HepG2 (cell line): ENCODE results near the gene WNT7A. TPM values are rescaled to one million over a fixed set of nuclear protein-coding genes. Genes with fewer than 3 reads are reported as not detected.

Source experiments
- ATAC-seq: fragments of 200-7000 bp; cut with Tn5 transposase; 3 replicates; pipeline ENCODE4 v1.9.1; 2020; ENCODE audit warnings: mild to moderate bottlenecking, moderate library complexity
- BruUV-seq: library from RNA; stranded (reverse); fragments of 400-500 nt; replicated peaks from 2 replicates; lab custom pipeline; 2021; lab: Mats Ljungman, UMichigan
- CTCF ChIA-PET: fragments of 300-600 bp; formaldehyde crosslinking; extraction: SDS; loops from one replicate; lab custom pipeline; 2021; ENCODE audit warnings: low total read pairs, inconsistent platforms, low intra/inter-chr PET ratio; lab: Yijun Ruan, JAX
- POLR2A ChIA-PET: fragments of 350-600 bp; sonication (Branson Sonifier 250); formaldehyde crosslinking; loops from one replicate; lab custom pipeline; 2020; ENCODE audit warnings: antibody characterized with exemption, inconsistent platforms; lab: Yijun Ruan, JAX
- DNase-seq: peaks from one replicate; pipeline ENCODE4 v3.0.0-alpha.2; 2015; ENCODE audit warnings: low spot score
- FAIRE-seq: peaks from 3 replicates; lab custom pipeline; 2011; peaks lifted over from hg19 to GRCh38; lab: Jason Lieb, UNC
- H2AFZ ChIP-seq: one replicate; pipeline ENCODE4 v1.6.1; 2011; ENCODE audit warnings: low read length, inconsistent platforms
- H3K27ac ChIP-seq: fragments of 300-600 bp; 3 replicates; pipeline ENCODE4 v1.8.0; 2011; ENCODE audit warnings: mixed run types, mild to moderate bottlenecking, mixed read lengths, low read length, inconsistent platforms; ENCODE audit not compliant: insufficient read depth; ENCODE audit errors: extremely low read length
- H3K27me3 ChIP-seq, 2 experiments: fragments of 200-600 bp in 1 of 2; 2 replicates in 1 of 2; 3 replicates in 1 of 2; pipeline versions ENCODE4 v1.6.0 to v1.8.0; 2011; ENCODE audit warnings: low read length in 2 of 2, mild to moderate bottlenecking in 2 of 2, moderate library complexity in 2 of 2, inconsistent platforms in 1 of 2; ENCODE audit not compliant: insufficient read depth in 2 of 2, control insufficient read depth in 1 of 2
- H3K36me3 ChIP-seq, 2 experiments: fragments of 200-600 bp in 1 of 2; replicated peaks in 1 of 2; 2 replicates in 1 of 2; 3 replicates in 1 of 2; pipeline versions ENCODE4 v1.5.1 to v1.8.0; 2011; ENCODE audit warnings: low read length in 2 of 2, inconsistent platforms in 1 of 2; ENCODE audit not compliant: insufficient read depth in 2 of 2, control insufficient read depth in 1 of 2
- H3K4me1 ChIP-seq: 2 replicates; pipeline ENCODE4 v1.5.1; 2012; ENCODE audit warnings: low read length, inconsistent platforms; ENCODE audit not compliant: insufficient read depth
- H3K4me2 ChIP-seq: 2 replicates; pipeline ENCODE4 v1.6.0; 2011; ENCODE audit warnings: low read depth, low read length, inconsistent platforms
- H3K4me3 ChIP-seq, 3 experiments: fragments of 200-600 bp in 1 of 3; sonication (generic), shearing (Covaris generic) in 1 of 3; replicated peaks in 1 of 3; 2 replicates each; pipeline ENCODE4 v1.5.1; 2011 to 2016; ENCODE audit warnings: low read length in 3 of 3, inconsistent platforms in 2 of 3, low read depth in 2 of 3, mild to moderate bottlenecking in 2 of 3, control low read depth in 1 of 3, mixed read lengths in 1 of 3; ENCODE audit not compliant: insufficient read depth in 1 of 3
- H3K79me2 ChIP-seq: one replicate; pipeline ENCODE4 v1.6.1; 2011; ENCODE audit warnings: low read length, inconsistent platforms; ENCODE audit not compliant: insufficient read depth
- H3K9ac ChIP-seq: 2 replicates; pipeline ENCODE4 v1.6.0; 2011; ENCODE audit warnings: mild to moderate bottlenecking, low read depth, low read length, inconsistent platforms; ENCODE audit not compliant: insufficient read depth
- H3K9me3 ChIP-seq: 2 replicates; pipeline ENCODE4 v1.5.1; 2012; ENCODE audit warnings: mild to moderate bottlenecking, low read length
- H4K20me1 ChIP-seq: 2 replicates; pipeline ENCODE4 v1.6.0; 2011; ENCODE audit warnings: inconsistent platforms, mild to moderate bottlenecking, low read length, moderate library complexity; ENCODE audit not compliant: insufficient read depth
- ELF1 ChIP-seq: sonication (generic); formaldehyde crosslinking; IDR thresholded peaks from 2 replicates; pipeline ENCODE4 v1.4.0; 2020; ENCODE audit warnings: missing genetic modification reagents
- FOXA1 ChIP-seq, 2 experiments: fragments of 450-650 bp in 1 of 2; sonication (generic) in 1 of 2; formaldehyde crosslinking in 1 of 2; IDR thresholded peaks; 2 replicates each; pipeline versions ENCODE4 v1.4.0 to v1.6.1; 2016 to 2020; ENCODE audit warnings: missing genetic modification reagents in 1 of 2
- HHEX ChIP-seq: IDR thresholded peaks from 2 replicates; pipeline ENCODE4 v1.6.1; 2016; ENCODE audit warnings: control low read depth
- NFYC ChIP-seq: IDR thresholded peaks from 2 replicates; pipeline ENCODE4 v1.6.1; 2016; ENCODE audit warnings: missing genetic modification reagents, missing compliant biosample characterization
- NR2C2 ChIP-seq: sonication (generic); formaldehyde crosslinking; IDR thresholded peaks from 2 replicates; pipeline ENCODE4 v1.4.0; 2020; ENCODE audit warnings: missing genetic modification reagents, mild to moderate bottlenecking, moderate library complexity, borderline replicate concordance
- RORA ChIP-seq: sonication (generic); formaldehyde crosslinking; IDR thresholded peaks from 2 replicates; pipeline ENCODE4 v1.5.0; 2020; ENCODE audit warnings: mild to moderate bottlenecking, missing genetic modification reagents, moderate library complexity
- SIN3A ChIP-seq: IDR thresholded peaks from 2 replicates; pipeline ENCODE4 v1.6.1; 2011; ENCODE audit warnings: low read depth, mild to moderate bottlenecking, control low read depth, low read length, borderline replicate concordance
- ZMYM3 ChIP-seq: sonication (generic); formaldehyde crosslinking; IDR thresholded peaks from 2 replicates; pipeline ENCODE4 v1.5.1; 2020; ENCODE audit warnings: mild to moderate bottlenecking, missing genetic modification reagents
- WGBS: methylation state at CpG from one replicate; pipeline ENCODE4 v1.1.6; 2017; ENCODE audit warnings: low lambda C conversion rate; 5-methylcytosine and 5-hydroxymethylcytosine counted together
- in situ Hi-C: cut with HindIII; loops from 2 replicates; pipeline ENCODE4 v1.10.0; 2017; ENCODE audit warnings: low pct_unique_long_range_greater_than_20kb; ENCODE audit not compliant: extremely low pct_ligation_motif_present
- intact Hi-C: fragments of 100-400 bp; cut with micrococcal nuclease; formaldehyde crosslinking; loops from one replicate; pipeline ENCODE4 v1.10.0; 2022; ENCODE audit not compliant: unreplicated experiment
- polyA plus RNA-seq, 8 experiments: library from polyadenylated mRNA; depleted of rRNA in 3 of 8; stranded (reverse) in 7 of 8; unstranded in 1 of 8; fragments of >200 nt; fragmentation: Illumina TruSeq in 4 of 8; extraction: Trizol in 4 of 8; gene quantifications; 2 replicates each; pipeline versions ENCODE4 v1.2.1 to v1.2.3, GENCODE V29; 2011 to 2016; ENCODE audit warnings: low read depth in 4 of 8, missing spikeins in 1 of 8, mixed read lengths in 1 of 8; ENCODE audit not compliant: insufficient read depth in 1 of 8
- total RNA-seq, 5 experiments: library from RNA; depleted of rRNA; stranded (reverse); fragments of >200 nt; fragmentation: Illumina TruSeq; extraction: Trizol; gene quantifications; 2 replicates each; pipeline ENCODE4 v1.2.3, GENCODE V29; 2016; ENCODE audit warnings: low read depth in 1 of 5
- TF ChIP-seq, protein P1 (sequence below): IDR thresholded peaks from 2 replicates; pipeline ENCODE4 v1.6.1; 2016; ENCODE audit warnings: low read depth, missing genetic modification reagents, missing compliant biosample characterization

Gene WNT7A
- total and polyA plus RNA-seq, 2 of the 13 experiments (the other 11 are each of a cell fraction or from before 2014, with no cell fraction given): not detected

DNA sequence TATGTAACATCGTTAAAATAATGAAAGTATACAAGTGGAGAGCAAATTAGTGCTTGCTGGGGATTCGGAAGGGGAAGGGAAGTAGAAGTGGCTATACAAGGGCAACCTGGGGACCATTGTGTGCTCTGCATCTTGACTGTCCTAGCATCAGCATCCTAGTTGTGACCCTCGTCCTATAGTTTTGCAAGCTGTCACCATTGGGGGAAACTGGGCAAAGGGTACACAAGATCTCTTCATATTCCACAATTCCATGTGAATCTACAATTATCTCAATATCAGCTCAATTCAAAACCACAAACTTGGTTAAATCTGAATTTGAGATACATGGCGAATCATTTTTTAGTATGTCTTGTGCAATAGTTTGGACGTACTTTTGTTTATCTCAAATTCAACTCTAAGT is 30.9 kb downstream of the WNT7A start (continued):
- TF ChIP-seq NFYC (CRISPR knock-in tag): no peak
- TF ChIP-seq, protein P1, sequence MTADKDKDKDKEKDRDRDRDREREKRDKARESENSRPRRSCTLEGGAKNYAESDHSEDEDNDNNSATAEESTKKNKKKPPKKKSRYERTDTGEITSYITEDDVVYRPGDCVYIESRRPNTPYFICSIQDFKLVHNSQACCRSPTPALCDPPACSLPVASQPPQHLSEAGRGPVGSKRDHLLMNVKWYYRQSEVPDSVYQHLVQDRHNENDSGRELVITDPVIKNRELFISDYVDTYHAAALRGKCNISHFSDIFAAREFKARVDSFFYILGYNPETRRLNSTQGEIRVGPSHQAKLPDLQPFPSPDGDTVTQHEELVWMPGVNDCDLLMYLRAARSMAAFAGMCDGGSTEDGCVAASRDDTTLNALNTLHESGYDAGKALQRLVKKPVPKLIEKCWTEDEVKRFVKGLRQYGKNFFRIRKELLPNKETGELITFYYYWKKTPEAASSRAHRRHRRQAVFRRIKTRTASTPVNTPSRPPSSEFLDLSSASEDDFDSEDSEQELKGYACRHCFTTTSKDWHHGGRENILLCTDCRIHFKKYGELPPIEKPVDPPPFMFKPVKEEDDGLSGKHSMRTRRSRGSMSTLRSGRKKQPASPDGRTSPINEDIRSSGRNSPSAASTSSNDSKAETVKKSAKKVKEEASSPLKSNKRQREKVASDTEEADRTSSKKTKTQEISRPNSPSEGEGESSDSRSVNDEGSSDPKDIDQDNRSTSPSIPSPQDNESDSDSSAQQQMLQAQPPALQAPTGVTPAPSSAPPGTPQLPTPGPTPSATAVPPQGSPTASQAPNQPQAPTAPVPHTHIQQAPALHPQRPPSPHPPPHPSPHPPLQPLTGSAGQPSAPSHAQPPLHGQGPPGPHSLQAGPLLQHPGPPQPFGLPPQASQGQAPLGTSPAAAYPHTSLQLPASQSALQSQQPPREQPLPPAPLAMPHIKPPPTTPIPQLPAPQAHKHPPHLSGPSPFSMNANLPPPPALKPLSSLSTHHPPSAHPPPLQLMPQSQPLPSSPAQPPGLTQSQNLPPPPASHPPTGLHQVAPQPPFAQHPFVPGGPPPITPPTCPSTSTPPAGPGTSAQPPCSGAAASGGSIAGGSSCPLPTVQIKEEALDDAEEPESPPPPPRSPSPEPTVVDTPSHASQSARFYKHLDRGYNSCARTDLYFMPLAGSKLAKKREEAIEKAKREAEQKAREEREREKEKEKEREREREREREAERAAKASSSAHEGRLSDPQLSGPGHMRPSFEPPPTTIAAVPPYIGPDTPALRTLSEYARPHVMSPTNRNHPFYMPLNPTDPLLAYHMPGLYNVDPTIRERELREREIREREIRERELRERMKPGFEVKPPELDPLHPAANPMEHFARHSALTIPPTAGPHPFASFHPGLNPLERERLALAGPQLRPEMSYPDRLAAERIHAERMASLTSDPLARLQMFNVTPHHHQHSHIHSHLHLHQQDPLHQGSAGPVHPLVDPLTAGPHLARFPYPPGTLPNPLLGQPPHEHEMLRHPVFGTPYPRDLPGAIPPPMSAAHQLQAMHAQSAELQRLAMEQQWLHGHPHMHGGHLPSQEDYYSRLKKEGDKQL (CRISPR knock-in tag): no peak
- no peak for TF ChIP-seq ZMYM3 (CRISPR knock-in tag)

DNA sequence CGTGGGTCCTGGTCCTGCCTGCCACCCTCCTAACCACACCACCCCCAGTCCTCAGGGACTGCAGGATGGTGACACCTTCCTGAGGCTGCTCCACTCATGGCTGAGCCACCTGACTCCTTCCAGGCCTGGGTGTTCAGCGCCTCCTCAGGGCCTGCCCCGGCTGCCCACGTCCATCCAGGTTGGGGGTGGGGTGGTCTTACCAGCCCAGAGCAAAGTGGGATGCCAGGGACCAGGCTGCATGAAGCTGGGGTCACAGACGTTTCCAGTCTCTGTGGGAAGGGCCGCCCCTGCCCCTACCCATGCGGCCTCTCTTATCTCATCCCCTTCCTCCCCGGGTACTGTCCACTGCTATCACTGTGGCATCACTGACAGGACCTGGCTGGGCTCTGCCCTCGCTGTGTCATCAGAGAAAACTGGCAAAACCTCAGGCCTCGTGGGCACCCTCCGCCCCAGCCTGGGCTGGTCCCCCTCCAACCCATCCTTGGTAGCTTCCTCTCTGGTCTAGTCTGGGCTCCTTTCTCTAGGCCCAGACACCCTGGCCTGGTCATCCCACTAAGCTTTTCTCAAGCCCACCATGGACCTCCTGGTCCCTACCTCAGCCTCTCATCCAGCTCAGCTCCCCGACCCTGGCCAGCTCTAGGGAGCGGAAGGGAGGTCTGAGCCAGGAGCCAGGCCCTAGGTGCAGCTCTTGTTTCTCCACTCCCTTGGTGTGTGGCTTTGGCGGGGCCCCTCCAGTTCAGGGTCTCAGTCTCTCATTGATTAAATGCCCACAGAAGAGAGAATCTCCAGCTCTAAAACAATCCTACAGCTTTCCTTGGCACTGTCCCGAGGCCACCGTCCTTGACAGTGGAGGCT is 32.9 kb downstream of the WNT7A start:
- Histone ChIP-seq H3K27me3 (peaks cover 4 to 50% of the 10 kb centered on the region in 2 experiments), H3K79me2 (no peaks in the 10 kb centered on the region), H2AFZ (no peak overlapping the region), H3K4me3 (no peak overlapping the region), H3K9me3 (no peaks in the 10 kb centered on the region), H3K36me3 (no peaks in the 10 kb centered on the region), H3K4me2 (no peak overlapping the region), H3K4me1 (no peaks in the 10 kb centered on the region), H3K27ac (no peak overlapping the region), H3K9ac (no peak overlapping the region), H4K20me1 (peaks cover 3% of the 10 kb centered on the region; the same call in 1 of the 2 replicates)
- 13% methylated on average over 6 of the region's 16 CpGs for WGBS
- ChIA-PET CTCF (no interaction called here), POLR2A (no interaction called here)
- no TSS peak for BruUV-seq
- no peak for FAIRE-seq
- no peak for DNase-seq
- intact Hi-C loops (no loop called here), in situ Hi-C loops (no loop called here)
- no peak for TF ChIP-seq FOXA1 (IDR thresholded peaks at IDR 0.05)
- TF ChIP-seq FOXA1 (CRISPR knock-in tag; IDR thresholded peaks at IDR 0.05): no peak
- TF ChIP-seq RORA (CRISPR knock-in tag): no peak
- no peak for TF ChIP-seq NR2C2 (CRISPR knock-in tag)
- no peak for TF ChIP-seq SIN3A
- no peak for TF ChIP-seq ELF1 (CRISPR knock-in tag)
- TF ChIP-seq HHEX (CRISPR knock-in tag): no peak
- no peak for ATAC-seq
